IMR-90 (cell line): ENCODE measurements around the gene GLS. TPM values are rescaled to one million over a fixed set of nuclear protein-coding genes. Genes with fewer than 3 reads are reported as not detected.

Experiments
- ATAC-seq: fragments of 200-7000 bp; cut with Tn5 transposase; 2 replicates; pipeline ENCODE4 v1.9.1; 2020; ENCODE audit warnings: low read depth, mild to moderate bottlenecking, moderate library complexity
- BruUV-seq: library from RNA; stranded (reverse); fragments of 400-500 nt; replicated peaks from 2 replicates; lab custom pipeline; 2021; lab: Mats Ljungman, UMichigan
- CTCF ChIA-PET: fragments of 300-600 bp; formaldehyde crosslinking; extraction: SDS; loops from one replicate; lab custom pipeline; 2021; ENCODE audit warnings: antibody characterized with exemption; lab: Yijun Ruan, JAX
- POLR2A ChIA-PET: fragments of 300-600 bp; sonication (Branson Sonifier 250); formaldehyde crosslinking; loops from one replicate; lab custom pipeline; 2022; ENCODE audit warnings: antibody characterized with exemption; ENCODE audit not compliant: unreplicated experiment; lab: Charles Lee
- DNase-seq: peaks from one replicate; pipeline ENCODE4 v3.0.0; 2013
- H2AFZ ChIP-seq: replicated peaks from 2 replicates; pipeline ENCODE3; 2013; ENCODE audit warnings: low read length, mild to moderate bottlenecking; ENCODE audit not compliant: poor library complexity
- H2AK5ac ChIP-seq: 2 replicates; pipeline ENCODE4 v1.6.1; 2013; ENCODE audit warnings: low read depth, low read length, inconsistent platforms
- H2AK9ac ChIP-seq: replicated peaks from 2 replicates; pipeline ENCODE3; 2013; ENCODE audit warnings: mild to moderate bottlenecking, low read depth, low read length, moderate library complexity; ENCODE audit not compliant: poor library complexity
- H2BK120ac ChIP-seq: 2 replicates; pipeline ENCODE4 v1.6.1; 2013; ENCODE audit warnings: low read depth, low read length, inconsistent platforms
- H2BK15ac ChIP-seq: 3 replicates; pipeline ENCODE4 v1.6.1; 2013; ENCODE audit warnings: low read depth, low read length, inconsistent platforms
- H2BK20ac ChIP-seq: 2 replicates; pipeline ENCODE4 v1.6.1; 2013; ENCODE audit warnings: low read depth, mild to moderate bottlenecking, inconsistent platforms, low read length, moderate library complexity
- H2BK5ac ChIP-seq: 2 replicates; pipeline ENCODE4 v1.6.1; 2013; ENCODE audit warnings: mild to moderate bottlenecking, low read depth, low read length, inconsistent platforms; ENCODE audit not compliant: poor library complexity, severe bottlenecking
- H3K14ac ChIP-seq: replicated peaks from 2 replicates; pipeline ENCODE4 v1.6.1; 2013; ENCODE audit warnings: low read depth, low read length, inconsistent platforms
- H3K18ac ChIP-seq: 2 replicates; pipeline ENCODE4 v1.6.1; 2013; ENCODE audit warnings: low read depth, low read length, control low read depth
- H3K23ac ChIP-seq: 2 replicates; pipeline ENCODE4 v1.6.1; 2013; ENCODE audit warnings: low read depth, low read length, inconsistent platforms
- H3K27ac ChIP-seq: 2 replicates; pipeline ENCODE4 v1.5.1; 2013; ENCODE audit warnings: mild to moderate bottlenecking, control low read depth, low read length; ENCODE audit not compliant: insufficient read depth
- H3K27me3 ChIP-seq: 2 replicates; pipeline ENCODE4 v1.6.1; 2013; ENCODE audit warnings: low read length; ENCODE audit not compliant: control insufficient read depth, insufficient read depth
- H3K36me3 ChIP-seq: 2 replicates; pipeline ENCODE4 v1.6.1; 2013; ENCODE audit warnings: low read length, mixed read lengths; ENCODE audit not compliant: control insufficient read depth, insufficient read depth
- H3K4ac ChIP-seq: 2 replicates; pipeline ENCODE4 v1.6.1; 2013; ENCODE audit warnings: low read depth, low read length, inconsistent platforms
- H3K4me1 ChIP-seq: 2 replicates; pipeline ENCODE4 v1.6.1; 2013; ENCODE audit warnings: low read length, mixed read lengths; ENCODE audit not compliant: control insufficient read depth, insufficient read depth
- H3K4me2 ChIP-seq: 2 replicates; pipeline ENCODE4 v1.6.1; 2013; ENCODE audit warnings: low read depth, mild to moderate bottlenecking, control low read depth, low read length, moderate library complexity
- H3K4me3 ChIP-seq: 2 replicates; pipeline ENCODE4 v1.5.1; 2013; ENCODE audit warnings: low read depth, mild to moderate bottlenecking, control low read depth, low read length, moderate library complexity; ENCODE audit not compliant: insufficient read depth
- H3K56ac ChIP-seq: 2 replicates; pipeline ENCODE4 v1.6.1; 2013; ENCODE audit warnings: low read length, inconsistent platforms; ENCODE audit not compliant: insufficient read depth; ENCODE audit errors: extremely low read depth
- H3K79me1 ChIP-seq, 2 experiments: 2 replicates each; pipeline ENCODE4 v1.6.1; 2013; ENCODE audit warnings: low read length in 2 of 2, inconsistent platforms in 1 of 2, low read depth in 1 of 2
- H3K9ac ChIP-seq: 2 replicates; pipeline ENCODE4 v1.6.1; 2013; ENCODE audit warnings: low read depth, low read length, control low read depth
- H3K9me1 ChIP-seq: 2 replicates; pipeline ENCODE4 v1.6.1; 2013; ENCODE audit warnings: low read length, inconsistent platforms; ENCODE audit not compliant: insufficient read depth
- H3K9me3 ChIP-seq: 2 replicates; pipeline ENCODE4 v1.6.1; 2013; ENCODE audit warnings: low read length; ENCODE audit not compliant: control insufficient read depth, insufficient read depth
- H4K20me1 ChIP-seq: 2 replicates; pipeline ENCODE4 v1.6.1; 2013; ENCODE audit warnings: low read length, inconsistent platforms; ENCODE audit not compliant: insufficient read depth
- H4K5ac ChIP-seq: 2 replicates; pipeline ENCODE4 v1.6.1; 2013; ENCODE audit warnings: mild to moderate bottlenecking, low read depth, low read length, control low read depth
- H4K8ac ChIP-seq, 2 experiments: 2 replicates each; pipeline ENCODE4 v1.6.1; 2013; ENCODE audit warnings: low read depth in 2 of 2, low read length in 2 of 2, control low read depth in 1 of 2, inconsistent platforms in 1 of 2
- H4K91ac ChIP-seq: 2 replicates; pipeline ENCODE4 v1.6.1; 2013; ENCODE audit warnings: low read depth, low read length, inconsistent platforms; ENCODE audit not compliant: insufficient read depth
- BHLHE40 ChIP-seq: fragments of 150-350 bp; IDR thresholded peaks from 2 replicates; pipeline ENCODE4 v1.6.1; 2016; ENCODE audit warnings: mild to moderate bottlenecking, low read depth, low read length
- CEBPB ChIP-seq: IDR thresholded peaks from 2 replicates; pipeline ENCODE4 v1.6.1; 2012; ENCODE audit warnings: low read depth, low read length, improper control_type of control experiment
- CHD1 ChIP-seq: IDR thresholded peaks from 2 replicates; pipeline ENCODE4 v1.6.1; 2012; ENCODE audit warnings: low read depth, low read length, improper control_type of control experiment
- ELK1 ChIP-seq: fragments of 150-350 bp; IDR thresholded peaks from 2 replicates; pipeline ENCODE4 v1.6.1; 2016; ENCODE audit warnings: low read depth, mild to moderate bottlenecking, low read length, moderate library complexity, borderline replicate concordance
- FOS ChIP-seq: fragments of 150-350 bp; IDR thresholded peaks from 2 replicates; pipeline ENCODE4 v1.6.1; 2016; ENCODE audit warnings: low read depth, low read length
- MAFK ChIP-seq: IDR thresholded peaks from 2 replicates; pipeline ENCODE4 v1.6.1; 2012; ENCODE audit warnings: low read depth, low read length, improper control_type of control experiment
- MAZ ChIP-seq: IDR thresholded peaks from 2 replicates; pipeline ENCODE4 v1.6.1; 2012; ENCODE audit warnings: low read depth, mild to moderate bottlenecking, low read length, improper control_type of control experiment, moderate library complexity, borderline replicate concordance
- NFE2L2 ChIP-seq: fragments of 150-350 bp; IDR thresholded peaks from 2 replicates; pipeline ENCODE4 v1.6.1; 2016; ENCODE audit warnings: low read depth, mild to moderate bottlenecking, low read length
- POLR2A ChIP-seq: IDR thresholded peaks from 2 replicates; pipeline ENCODE4 v1.6.1; 2012; ENCODE audit warnings: mild to moderate bottlenecking, low read depth, low read length
- RAD21 ChIP-seq: IDR thresholded peaks from 2 replicates; pipeline ENCODE4 v1.6.1; 2012; ENCODE audit warnings: low read length, improper control_type of control experiment
- RCOR1 ChIP-seq: IDR thresholded peaks from 2 replicates; pipeline ENCODE4 v1.6.1; 2012; ENCODE audit warnings: mild to moderate bottlenecking, low read length, improper control_type of control experiment; ENCODE audit not compliant: insufficient replicate concordance
- RFX5 ChIP-seq: IDR thresholded peaks from 2 replicates; pipeline ENCODE4 v1.8.0; 2012; ENCODE audit warnings: low read depth, mild to moderate bottlenecking, low read length, moderate library complexity
- USF2 ChIP-seq: fragments of 150-350 bp; IDR thresholded peaks from 2 replicates; pipeline ENCODE4 v1.6.1; 2017; ENCODE audit warnings: mild to moderate bottlenecking, antibody characterized with exemption, low read length, low read depth
- WGBS, 2 experiments: methylation state at CpG; one replicate each; pipeline versions ENCODE4 v1.1.5 to v1.1.7; 2013; ENCODE audit warnings: missing lambda C conversion rate in 2 of 2; ENCODE audit not compliant: insufficient read length in 1 of 2; ENCODE audit errors: extremely low coverage in 2 of 2; 5-methylcytosine and 5-hydroxymethylcytosine counted together
- dilution Hi-C: fragments of 300-500 bp; cut with HindIII; formaldehyde crosslinking; loops from one replicate; pipeline ENCODE4 v1.14.3; 2018; ENCODE audit warnings: low sequenced_read_pairs; ENCODE audit not compliant: unreplicated experiment
- in situ Hi-C: fragments of 300-500 bp; cut with MboI; formaldehyde crosslinking; loops from 3 replicates; pipeline ENCODE4 v1.14.3; 2019; ENCODE audit warnings: low sequenced_read_pairs, inconsistent platforms, mixed read lengths
- intact Hi-C: fragments of 100-400 bp; cut with micrococcal nuclease; formaldehyde crosslinking; loops from 2 replicates; pipeline ENCODE4 v1.10.0; 2022
- polyA plus RNA-seq, 3 experiments: library from polyadenylated mRNA; depleted of rRNA; stranded (reverse); fragments of >200 nt; gene quantifications; 2 replicates each; pipeline ENCODE4 v1.2.3, GENCODE V29; 2012; ENCODE audit warnings: low replicate concordance in 1 of 3
- total RNA-seq: library from RNA; depleted of rRNA; stranded (reverse); fragments of >200 nt; gene quantifications from 2 replicates; pipeline ENCODE4 v1.2.3, GENCODE V29; 2012
- TF ChIP-seq, protein P1 (sequence below): conservative IDR thresholded peaks from 2 replicates; pipeline ENCODE4 v1.5.1; 2012; ENCODE audit warnings: mild to moderate bottlenecking, low read depth, low read length, improper control_type of control experiment

Gene GLS
- total and polyA plus RNA-seq, 2 of the 4 experiments (the other 2 are of a cell fraction) = 87.5 to 130 TPM

DNA sequence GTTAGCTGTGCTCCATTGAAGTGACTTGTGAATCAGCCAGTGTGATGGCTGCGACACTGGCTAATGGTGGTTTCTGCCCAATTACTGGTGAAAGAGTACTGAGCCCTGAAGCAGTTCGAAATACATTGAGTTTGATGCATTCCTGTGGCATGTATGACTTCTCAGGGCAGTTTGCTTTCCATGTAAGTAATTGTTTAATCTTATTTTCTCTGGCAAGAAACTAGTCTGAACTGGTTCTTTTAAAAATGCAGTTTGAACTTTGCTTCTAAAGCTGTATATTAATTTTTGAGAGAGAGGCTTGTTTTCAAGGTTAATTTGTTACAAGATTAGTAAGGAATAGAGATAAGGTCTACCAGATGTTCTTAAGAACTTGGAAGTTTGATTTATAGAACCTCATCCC lies 46.7 kb downstream of the GLS start:
- Histone ChIP-seq H3K9ac (no peak overlapping the region), H2BK15ac (no peak overlapping the region), H3K4me3 (no peak overlapping the region), H4K5ac (no peak overlapping the region), H3K9me3 (0 out of 2 replicates have a peak, but pooled peaks cover 2% of the 10 kb centered on the region), H4K91ac (no peak overlapping the region), H3K79me1 (peaks cover 6 to 23% of the 10 kb centered on the region in 2 experiments; a peak in 3 of 4 replicates), H3K56ac (no peak overlapping the region), H2BK20ac (no peak overlapping the region), H2AK5ac (no peak overlapping the region), H2AFZ (no peak overlapping the region), H2AK9ac (no peak overlapping the region), H4K20me1 (peaks cover 7% of the 10 kb centered on the region; the same call in 1 of the 2 replicates), H3K27ac (peak overlapping the region; percentile 76; the same call in 1 of the 2 replicates), H3K14ac (no peak overlapping the region), H3K27me3 (no peaks in the 10 kb centered on the region), H3K36me3 (peaks cover 32% of the 10 kb centered on the region), H3K23ac (no peak overlapping the region), H2BK120ac (no peak overlapping the region), H4K8ac (peak overlapping the region in 1 of 2 experiments; percentile 40; a peak in 1 of 4 replicates), H3K4me2 (no peak overlapping the region), H2BK5ac (peak overlapping the region; percentile 9), H3K4ac (no peak overlapping the region), H3K9me1 (peaks cover 5% of the 10 kb centered on the region; the same call in 1 of the 2 replicates), H3K4me1 (peaks cover 1% of the 10 kb centered on the region; the same call in 1 of the 2 replicates), H3K18ac (no peak overlapping the region)
- ChIA-PET POLR2A (no interaction called here), CTCF (no interaction called here)
- no TSS peak for BruUV-seq
- DNase-seq (peak; percentile 69), ATAC-seq (peak; percentile 79)
- TF ChIP-seq FOS = no peak
- no peak for TF ChIP-seq BHLHE40
- no peak for TF ChIP-seq ELK1
- no peak for TF ChIP-seq RAD21
- TF ChIP-seq, protein P1, sequence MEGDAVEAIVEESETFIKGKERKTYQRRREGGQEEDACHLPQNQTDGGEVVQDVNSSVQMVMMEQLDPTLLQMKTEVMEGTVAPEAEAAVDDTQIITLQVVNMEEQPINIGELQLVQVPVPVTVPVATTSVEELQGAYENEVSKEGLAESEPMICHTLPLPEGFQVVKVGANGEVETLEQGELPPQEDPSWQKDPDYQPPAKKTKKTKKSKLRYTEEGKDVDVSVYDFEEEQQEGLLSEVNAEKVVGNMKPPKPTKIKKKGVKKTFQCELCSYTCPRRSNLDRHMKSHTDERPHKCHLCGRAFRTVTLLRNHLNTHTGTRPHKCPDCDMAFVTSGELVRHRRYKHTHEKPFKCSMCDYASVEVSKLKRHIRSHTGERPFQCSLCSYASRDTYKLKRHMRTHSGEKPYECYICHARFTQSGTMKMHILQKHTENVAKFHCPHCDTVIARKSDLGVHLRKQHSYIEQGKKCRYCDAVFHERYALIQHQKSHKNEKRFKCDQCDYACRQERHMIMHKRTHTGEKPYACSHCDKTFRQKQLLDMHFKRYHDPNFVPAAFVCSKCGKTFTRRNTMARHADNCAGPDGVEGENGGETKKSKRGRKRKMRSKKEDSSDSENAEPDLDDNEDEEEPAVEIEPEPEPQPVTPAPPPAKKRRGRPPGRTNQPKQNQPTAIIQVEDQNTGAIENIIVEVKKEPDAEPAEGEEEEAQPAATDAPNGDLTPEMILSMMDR = no peak
- no peak for TF ChIP-seq MAZ
- no peak for TF ChIP-seq MAFK
- no peak for TF ChIP-seq RFX5
- no peak for TF ChIP-seq NFE2L2
- no peak for TF ChIP-seq USF2
- no peak for TF ChIP-seq CEBPB
- no peak for TF ChIP-seq RCOR1
- no peak for TF ChIP-seq POLR2A
- TF ChIP-seq CHD1 = no peak
- dilution Hi-C loops = no loop called here
- in situ Hi-C loops = no loop called here
- WGBS, 2 experiments = no CpG with 5 or more reads among the region's 2 CpGs
- intact Hi-C loops = no loop called here
